Stimulated activated naive CD4-positive, alpha-beta T cell treated with Interleukin-2 at 50 U/mL for 16 hours (primary cell): ENCODE data around the gene PGBD2.
"Not testable (repeated sequence)": the region's sequence is repeated elsewhere in the genome, so short reads cannot be mapped to it uniquely, and the experiment has no call there.

Experiments
- DNase-seq: peaks from one replicate; lab custom pipeline; 2025; lab: John Stamatoyannopoulos, UW

PGBD2 gene

GRCh38 chr1:248906009-248906752 lies at the start of gene PGBD2:
TSS of gene PGBD2 (plus strand) at chr1:248906235. CDS start at chr1:248913863, 7,628 bp downstream.
- DNase-seq, result peak; percentile 100

- DNase-seq, result no peak
Measured at GRCh38 chr1:248857201-248857600, 48.8 kb upstream of the PGBD2 start.

GRCh38 chr1:248857749-248858095 lies 48.3 kb upstream of the PGBD2 start:
- DNase-seq, result no peak

- peak; percentile 28 for DNase-seq
Measured at GRCh38 chr1:248858096-248858890, 47.7 kb upstream of the PGBD2 start.

- peak; percentile 95 for DNase-seq
Measured at GRCh38 chr1:248858891-248859889, 46.8 kb upstream of the PGBD2 start, which contains the start of gene ZNF692. TSS of gene ZNF692 (minus strand) at chr1:248859085. CDS start at chr1:248858309, 776 bp downstream.

- no peak for DNase-seq
Measured at GRCh38 chr1:248860007-248860406, 46.0 kb upstream of the PGBD2 start.

- no peak for DNase-seq
Measured at GRCh38 chr1:248861616-248862015, 44.4 kb upstream of the PGBD2 start.

GRCh38 chr1:248862695-248862997 lies 43.4 kb upstream of the PGBD2 start:
- no peak for DNase-seq

GRCh38 chr1:248862998-248863881 lies 42.8 kb upstream of the PGBD2 start:
- peak; percentile 81 for DNase-seq

- DNase-seq, result no peak
Measured at GRCh38 chr1:248871837-248872401, 34.1 kb upstream of the PGBD2 start.

- peak; percentile 23 for DNase-seq
Measured at GRCh38 chr1:248872752-248873408, 33.2 kb upstream of the PGBD2 start.

- peak; percentile 87 for DNase-seq
Measured at GRCh38 chr1:248873409-248873992, 32.5 kb upstream of the PGBD2 start.

- peak; percentile 64 for DNase-seq
Measured at GRCh38 chr1:248873993-248874533, 32.0 kb upstream of the PGBD2 start.

- no peak for DNase-seq
Measured at GRCh38 chr1:248881261-248881660, 24.8 kb upstream of the PGBD2 start.

GRCh38 chr1:248882427-248882826 lies 23.6 kb upstream of the PGBD2 start:
- not testable (repeated sequence) for DNase-seq

GRCh38 chr1:248884632-248885295 lies 21.3 kb upstream of the PGBD2 start:
- no peak for DNase-seq

- no peak for DNase-seq
Measured at GRCh38 chr1:248885646-248886045, 20.4 kb upstream of the PGBD2 start.

GRCh38 chr1:248886237-248886895 lies 19.7 kb upstream of the PGBD2 start:
- no peak for DNase-seq

- not testable (repeated sequence) for DNase-seq
Measured at GRCh38 chr1:248889914-248890243, 16.2 kb upstream of the PGBD2 start.
